Measurements from ENCODE around the gene SLC34A2.

Gene SLC34A2

DNA sequence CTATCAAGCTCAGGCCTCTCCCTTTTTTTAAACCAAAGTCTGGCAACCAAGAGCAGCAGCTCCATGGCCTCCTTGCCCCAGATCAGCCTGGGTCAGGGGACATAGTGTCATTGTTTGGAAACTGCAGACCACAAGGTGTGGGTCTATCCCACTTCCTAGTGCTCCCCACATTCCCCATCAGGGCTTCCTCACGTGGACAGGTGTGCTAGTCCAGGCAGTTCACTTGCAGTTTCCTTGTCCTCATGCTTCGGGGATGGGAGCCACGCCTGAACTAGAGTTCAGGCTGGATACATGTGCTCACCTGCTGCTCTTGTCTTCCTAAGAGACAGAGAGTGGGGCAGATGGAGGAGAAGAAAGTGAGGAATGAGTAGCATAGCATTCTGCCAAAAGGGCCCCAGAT, 21.5 kb downstream of the SLC34A2 start:
- TF ChIP-seq, protein P1, sequence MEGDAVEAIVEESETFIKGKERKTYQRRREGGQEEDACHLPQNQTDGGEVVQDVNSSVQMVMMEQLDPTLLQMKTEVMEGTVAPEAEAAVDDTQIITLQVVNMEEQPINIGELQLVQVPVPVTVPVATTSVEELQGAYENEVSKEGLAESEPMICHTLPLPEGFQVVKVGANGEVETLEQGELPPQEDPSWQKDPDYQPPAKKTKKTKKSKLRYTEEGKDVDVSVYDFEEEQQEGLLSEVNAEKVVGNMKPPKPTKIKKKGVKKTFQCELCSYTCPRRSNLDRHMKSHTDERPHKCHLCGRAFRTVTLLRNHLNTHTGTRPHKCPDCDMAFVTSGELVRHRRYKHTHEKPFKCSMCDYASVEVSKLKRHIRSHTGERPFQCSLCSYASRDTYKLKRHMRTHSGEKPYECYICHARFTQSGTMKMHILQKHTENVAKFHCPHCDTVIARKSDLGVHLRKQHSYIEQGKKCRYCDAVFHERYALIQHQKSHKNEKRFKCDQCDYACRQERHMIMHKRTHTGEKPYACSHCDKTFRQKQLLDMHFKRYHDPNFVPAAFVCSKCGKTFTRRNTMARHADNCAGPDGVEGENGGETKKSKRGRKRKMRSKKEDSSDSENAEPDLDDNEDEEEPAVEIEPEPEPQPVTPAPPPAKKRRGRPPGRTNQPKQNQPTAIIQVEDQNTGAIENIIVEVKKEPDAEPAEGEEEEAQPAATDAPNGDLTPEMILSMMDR (IDR thresholded peaks at IDR 0.05; ENCODE audit: poor library complexity, severe bottlenecking) = no peak
- DNase-seq (ENCODE audit: low spot score) = no peak

DNA sequence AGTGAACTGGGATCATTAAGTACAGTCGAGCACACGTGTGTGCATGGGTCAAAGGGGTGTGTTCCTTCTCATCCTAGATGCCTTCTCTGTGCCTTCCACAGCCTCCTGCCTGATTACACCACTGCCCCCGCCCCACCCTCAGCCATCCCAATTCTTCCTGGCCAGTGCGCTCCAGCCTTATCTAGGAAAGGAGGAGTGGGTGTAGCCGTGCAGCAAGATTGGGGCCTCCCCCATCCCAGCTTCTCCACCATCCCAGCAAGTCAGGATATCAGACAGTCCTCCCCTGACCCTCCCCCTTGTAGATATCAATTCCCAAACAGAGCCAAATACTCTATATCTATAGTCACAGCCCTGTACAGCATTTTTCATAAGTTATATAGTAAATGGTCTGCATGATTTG, 22.3 kb downstream of the SLC34A2 start:
- Histone ChIP-seq H3K36me3 (ENCODE audit: low read depth) (no peaks in the 10 kb centered on the region), H3K4me1 (ENCODE audit: insufficient read depth, poor library complexity, severe bottlenecking) (no peaks in the 10 kb centered on the region), H3K4me3 (ENCODE audit: severe bottlenecking) (no peak overlapping the region), H3K9me3 (ENCODE audit: severe bottlenecking) (no peaks in the 10 kb centered on the region), H3K27ac (ENCODE audit: poor library complexity, severe bottlenecking) (no peak overlapping the region), H3K27me3 (ENCODE audit: insufficient read depth, poor library complexity, severe bottlenecking) (no peaks in the 10 kb centered on the region)
- ATAC-seq (ENCODE audit: low read depth) = no peak
- TF ChIP-seq, protein P1 (IDR thresholded peaks at IDR 0.05; ENCODE audit: poor library complexity, severe bottlenecking) = no peak
- no peak for DNase-seq (ENCODE audit: low spot score)

More for the DNA sequence above, 21.5 kb downstream of the SLC34A2 start:
- ATAC-seq (ENCODE audit: low read depth) = no peak
- Histone ChIP-seq H3K27me3 (ENCODE audit: insufficient read depth, poor library complexity, severe bottlenecking) (no peaks in the 10 kb centered on the region), H3K27ac (ENCODE audit: poor library complexity, severe bottlenecking) (no peak overlapping the region), H3K4me1 (ENCODE audit: insufficient read depth, poor library complexity, severe bottlenecking) (no peaks in the 10 kb centered on the region), H3K36me3 (ENCODE audit: low read depth) (no peaks in the 10 kb centered on the region), H3K9me3 (ENCODE audit: severe bottlenecking) (no peaks in the 10 kb centered on the region), H3K4me3 (ENCODE audit: severe bottlenecking) (no peak overlapping the region)

- TF ChIP-seq, protein P1 (IDR thresholded peaks at IDR 0.05; ENCODE audit: poor library complexity, severe bottlenecking) = no peak
- no peaks in the 10 kb centered on the region for H3K27me3 ChIP-seq (ENCODE audit: insufficient read depth, poor library complexity, severe bottlenecking)
- ATAC-seq (ENCODE audit: low read depth) (no peak), DNase-seq (ENCODE audit: low spot score) (no peak)
- H3K27ac ChIP-seq (ENCODE audit: poor library complexity, severe bottlenecking) = no peak overlapping the region
- H3K9me3 ChIP-seq (ENCODE audit: severe bottlenecking) = peaks cover 3% of the 10 kb centered on the region
- H3K4me1 ChIP-seq (ENCODE audit: insufficient read depth, poor library complexity, severe bottlenecking) = no peaks in the 10 kb centered on the region
- no peak overlapping the region for H3K4me3 ChIP-seq (ENCODE audit: severe bottlenecking)
- no peaks in the 10 kb centered on the region for H3K36me3 ChIP-seq (ENCODE audit: low read depth)
These were observed 32.1 kb downstream of the SLC34A2 start for GRCh38 chr4:25687773-25688172.

DNA sequence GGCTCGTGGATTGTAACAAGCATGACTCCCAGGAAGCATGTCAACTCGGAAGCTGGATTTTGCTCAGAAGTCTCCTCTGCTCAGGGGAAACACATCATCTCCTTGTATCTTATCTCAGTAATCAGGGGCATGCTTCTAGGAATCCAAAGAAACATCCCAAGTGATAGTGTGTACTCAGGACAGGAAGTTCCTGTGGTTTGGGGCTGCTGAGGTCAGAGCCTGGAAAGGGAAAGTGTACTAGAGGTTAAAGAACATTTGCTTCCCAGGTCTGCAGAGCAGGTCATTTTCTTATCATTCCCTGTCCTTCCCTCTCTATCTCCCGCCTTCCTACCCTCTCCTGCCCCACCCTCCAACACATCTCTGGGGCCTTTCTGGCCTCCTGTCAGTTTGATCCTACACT, 38.8 kb downstream of the SLC34A2 start:
- TF ChIP-seq, protein P1 (IDR thresholded peaks at IDR 0.05; ENCODE audit: poor library complexity, severe bottlenecking) = no peak
- DNase-seq (ENCODE audit: low spot score) = no peak

DNA sequence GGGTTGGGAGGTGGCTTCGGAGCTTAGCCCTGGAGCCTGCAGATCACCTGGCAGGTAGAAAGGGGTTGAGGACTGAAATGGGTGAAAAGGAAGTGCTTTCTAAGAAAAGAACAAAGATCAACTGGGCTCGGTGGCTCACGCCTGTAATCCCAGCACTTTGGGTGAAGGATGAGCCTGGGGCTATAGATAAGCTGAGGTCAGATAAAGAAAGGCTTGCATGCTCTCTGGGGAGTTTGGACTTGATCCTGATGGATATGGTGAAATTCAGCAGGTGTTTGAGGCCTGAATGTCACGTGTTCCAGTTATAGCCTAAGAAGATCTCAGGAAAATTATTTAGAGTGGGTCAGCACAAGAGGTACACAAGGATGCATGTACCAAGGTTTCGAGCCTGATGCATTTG, 40.8 kb downstream of the SLC34A2 start:
- DNase-seq (ENCODE audit: low spot score) = no peak
- Histone ChIP-seq H3K27me3 (ENCODE audit: insufficient read depth, poor library complexity, severe bottlenecking) (no peaks in the 10 kb centered on the region), H3K9me3 (ENCODE audit: severe bottlenecking) (no peaks in the 10 kb centered on the region), H3K4me1 (ENCODE audit: insufficient read depth, poor library complexity, severe bottlenecking) (peaks cover 2% of the 10 kb centered on the region), H3K4me3 (ENCODE audit: severe bottlenecking) (no peak overlapping the region), H3K27ac (ENCODE audit: poor library complexity, severe bottlenecking) (no peak overlapping the region), H3K36me3 (ENCODE audit: low read depth) (no peaks in the 10 kb centered on the region)
- no peak for ATAC-seq (ENCODE audit: low read depth)
- TF ChIP-seq, protein P1 (IDR thresholded peaks at IDR 0.05; ENCODE audit: poor library complexity, severe bottlenecking) = no peak

More for the DNA sequence above, 38.8 kb downstream of the SLC34A2 start:
- Histone ChIP-seq H3K27ac (ENCODE audit: poor library complexity, severe bottlenecking) (no peak overlapping the region), H3K4me3 (ENCODE audit: severe bottlenecking) (no peak overlapping the region), H3K9me3 (ENCODE audit: severe bottlenecking) (peaks cover 3% of the 10 kb centered on the region), H3K4me1 (ENCODE audit: insufficient read depth, poor library complexity, severe bottlenecking) (peaks cover 2% of the 10 kb centered on the region), H3K36me3 (ENCODE audit: low read depth) (no peaks in the 10 kb centered on the region), H3K27me3 (ENCODE audit: insufficient read depth, poor library complexity, severe bottlenecking) (no peaks in the 10 kb centered on the region)
- ATAC-seq (ENCODE audit: low read depth) = peak; percentile 63; the same call in 1 of the 3 replicates

Measured in RWPE2 (cell line).